HepG2 (cell line): ENCODE results near the gene BLVRA. TPM values are rescaled to one million over a fixed set of nuclear protein-coding genes. Genes with fewer than 3 reads are reported as not detected.
"Not testable (repeated sequence)": the region's sequence is repeated elsewhere in the genome, so short reads cannot be mapped to it uniquely, and the experiment has no call there.

ENCODE experiments used
- ATAC-seq: fragments of 200-7000 bp; cut with Tn5 transposase; 3 replicates; pipeline ENCODE4 v1.9.1; 2020; ENCODE audit warnings: mild to moderate bottlenecking, moderate library complexity
- BruUV-seq: library from RNA; stranded (reverse); fragments of 400-500 nt; replicated peaks from 2 replicates; lab custom pipeline; 2021; lab: Mats Ljungman, UMichigan
- CTCF ChIA-PET: fragments of 300-600 bp; formaldehyde crosslinking; extraction: SDS; loops from one replicate; lab custom pipeline; 2021; ENCODE audit warnings: low total read pairs, inconsistent platforms, low intra/inter-chr PET ratio; lab: Yijun Ruan, JAX
- POLR2A ChIA-PET: fragments of 350-600 bp; sonication (Branson Sonifier 250); formaldehyde crosslinking; loops from one replicate; lab custom pipeline; 2020; ENCODE audit warnings: antibody characterized with exemption, inconsistent platforms; lab: Yijun Ruan, JAX
- DNase-seq: peaks from one replicate; pipeline ENCODE4 v3.0.0-alpha.2; 2015; ENCODE audit warnings: low spot score
- FAIRE-seq: peaks from 3 replicates; lab custom pipeline; 2011; peaks lifted over from hg19 to GRCh38; lab: Jason Lieb, UNC
- H2AFZ ChIP-seq: one replicate; pipeline ENCODE4 v1.6.1; 2011; ENCODE audit warnings: low read length, inconsistent platforms
- H3K27ac ChIP-seq: fragments of 300-600 bp; 3 replicates; pipeline ENCODE4 v1.8.0; 2011; ENCODE audit warnings: mixed run types, mild to moderate bottlenecking, mixed read lengths, low read length, inconsistent platforms; ENCODE audit not compliant: insufficient read depth; ENCODE audit errors: extremely low read length
- H3K27me3 ChIP-seq, 2 experiments: fragments of 200-600 bp in 1 of 2; 2 replicates in 1 of 2; 3 replicates in 1 of 2; pipeline versions ENCODE4 v1.6.0 to v1.8.0; 2011; ENCODE audit warnings: low read length in 2 of 2, mild to moderate bottlenecking in 2 of 2, moderate library complexity in 2 of 2, inconsistent platforms in 1 of 2; ENCODE audit not compliant: insufficient read depth in 2 of 2, control insufficient read depth in 1 of 2
- H3K36me3 ChIP-seq, 2 experiments: fragments of 200-600 bp in 1 of 2; replicated peaks in 1 of 2; 2 replicates in 1 of 2; 3 replicates in 1 of 2; pipeline versions ENCODE4 v1.5.1 to v1.8.0; 2011; ENCODE audit warnings: low read length in 2 of 2, inconsistent platforms in 1 of 2; ENCODE audit not compliant: insufficient read depth in 2 of 2, control insufficient read depth in 1 of 2
- H3K4me1 ChIP-seq: 2 replicates; pipeline ENCODE4 v1.5.1; 2012; ENCODE audit warnings: low read length, inconsistent platforms; ENCODE audit not compliant: insufficient read depth
- H3K4me2 ChIP-seq: 2 replicates; pipeline ENCODE4 v1.6.0; 2011; ENCODE audit warnings: low read depth, low read length, inconsistent platforms
- H3K4me3 ChIP-seq, 3 experiments: fragments of 200-600 bp in 1 of 3; sonication (generic), shearing (Covaris generic) in 1 of 3; replicated peaks in 1 of 3; 2 replicates each; pipeline ENCODE4 v1.5.1; 2011 to 2016; ENCODE audit warnings: low read length in 3 of 3, inconsistent platforms in 2 of 3, low read depth in 2 of 3, mild to moderate bottlenecking in 2 of 3, control low read depth in 1 of 3, mixed read lengths in 1 of 3; ENCODE audit not compliant: insufficient read depth in 1 of 3
- H3K79me2 ChIP-seq: one replicate; pipeline ENCODE4 v1.6.1; 2011; ENCODE audit warnings: low read length, inconsistent platforms; ENCODE audit not compliant: insufficient read depth
- H3K9ac ChIP-seq: 2 replicates; pipeline ENCODE4 v1.6.0; 2011; ENCODE audit warnings: mild to moderate bottlenecking, low read depth, low read length, inconsistent platforms; ENCODE audit not compliant: insufficient read depth
- H3K9me3 ChIP-seq: 2 replicates; pipeline ENCODE4 v1.5.1; 2012; ENCODE audit warnings: mild to moderate bottlenecking, low read length
- H4K20me1 ChIP-seq: 2 replicates; pipeline ENCODE4 v1.6.0; 2011; ENCODE audit warnings: inconsistent platforms, mild to moderate bottlenecking, low read length, moderate library complexity; ENCODE audit not compliant: insufficient read depth
- IRF9 ChIP-seq: sonication (generic); formaldehyde crosslinking; IDR thresholded peaks from 2 replicates; pipeline ENCODE4 v1.8.0; 2022; ENCODE audit warnings: missing genetic modification reagents, mild to moderate bottlenecking, borderline replicate concordance
- NFIB ChIP-seq: sonication (generic); formaldehyde crosslinking; IDR thresholded peaks from 2 replicates; pipeline ENCODE4 v1.9.0; 2021; ENCODE audit warnings: missing genetic modification reagents, mild to moderate bottlenecking, borderline replicate concordance
- SP4 ChIP-seq: sonication (generic); formaldehyde crosslinking; IDR thresholded peaks from 2 replicates; pipeline ENCODE4 v1.8.1; 2023; ENCODE audit warnings: mild to moderate bottlenecking, missing genetic modification reagents
- ZNF607 ChIP-seq: sonication (generic); formaldehyde crosslinking; IDR thresholded peaks from 2 replicates; pipeline ENCODE4 v1.5.1; 2020; ENCODE audit warnings: missing genetic modification reagents, mild to moderate bottlenecking, borderline replicate concordance
- ZNF616 ChIP-seq: sonication (generic); formaldehyde crosslinking; IDR thresholded peaks from 2 replicates; pipeline ENCODE4 v1.5.0; 2020; ENCODE audit warnings: low read depth, mild to moderate bottlenecking, missing genetic modification reagents
- ZNF879 ChIP-seq: sonication (generic); formaldehyde crosslinking; IDR thresholded peaks from 2 replicates; pipeline ENCODE4 v1.8.1; 2023; ENCODE audit warnings: missing genetic modification reagents
- WGBS: methylation state at CpG from one replicate; pipeline ENCODE4 v1.1.6; 2017; ENCODE audit warnings: low lambda C conversion rate; 5-methylcytosine and 5-hydroxymethylcytosine counted together
- in situ Hi-C: cut with HindIII; loops from 2 replicates; pipeline ENCODE4 v1.10.0; 2017; ENCODE audit warnings: low pct_unique_long_range_greater_than_20kb; ENCODE audit not compliant: extremely low pct_ligation_motif_present
- intact Hi-C: fragments of 100-400 bp; cut with micrococcal nuclease; formaldehyde crosslinking; loops from one replicate; pipeline ENCODE4 v1.10.0; 2022; ENCODE audit not compliant: unreplicated experiment
- polyA plus RNA-seq, 8 experiments: library from polyadenylated mRNA; depleted of rRNA in 3 of 8; stranded (reverse) in 7 of 8; unstranded in 1 of 8; fragments of >200 nt; fragmentation: Illumina TruSeq in 4 of 8; extraction: Trizol in 4 of 8; gene quantifications; 2 replicates each; pipeline versions ENCODE4 v1.2.1 to v1.2.3, GENCODE V29; 2011 to 2016; ENCODE audit warnings: low read depth in 4 of 8, missing spikeins in 1 of 8, mixed read lengths in 1 of 8; ENCODE audit not compliant: insufficient read depth in 1 of 8
- total RNA-seq, 5 experiments: library from RNA; depleted of rRNA; stranded (reverse); fragments of >200 nt; fragmentation: Illumina TruSeq; extraction: Trizol; gene quantifications; 2 replicates each; pipeline ENCODE4 v1.2.3, GENCODE V29; 2016; ENCODE audit warnings: low read depth in 1 of 5
- TF ChIP-seq, protein P1 (sequence below): sonication (generic); formaldehyde crosslinking; IDR thresholded peaks from 2 replicates; pipeline ENCODE4 v1.5.0; 2020; ENCODE audit warnings: mild to moderate bottlenecking, missing genetic modification reagents
- TF ChIP-seq, protein P2 (sequence below): sonication (generic); formaldehyde crosslinking; IDR thresholded peaks from 2 replicates; pipeline ENCODE4 v1.5.0; 2020; ENCODE audit warnings: missing genetic modification reagents
- TF ChIP-seq, protein P3 (sequence below): fragments of 450-650 bp; IDR thresholded peaks from 2 replicates; pipeline ENCODE4 v1.6.1; 2016

BLVRA gene
- total and polyA plus RNA-seq, 2 of the 13 experiments (the other 11 are each of a cell fraction or from before 2014, with no cell fraction given): 39.2 to 64.2 TPM

GRCh38 chr7:43815373-43815772, 56.9 kb downstream of the BLVRA start:
- Histone ChIP-seq H3K9me3 (no peaks in the 10 kb centered on the region), H3K9ac (no peak overlapping the region), H2AFZ (no peak overlapping the region), H3K4me3 (no peak overlapping the region), H4K20me1 (no peaks in the 10 kb centered on the region), H3K36me3 (no peaks in the 10 kb centered on the region), H3K27me3 (no peaks in the 10 kb centered on the region), H3K79me2 (no peaks in the 10 kb centered on the region), H3K4me2 (peak overlapping the region; percentile 45), H3K4me1 (peaks cover 20% of the 10 kb centered on the region), H3K27ac (no peak overlapping the region)
- DNase-seq (no peak), ATAC-seq (peak; percentile 30; the same call in 1 of the 3 replicates), FAIRE-seq (no peak)
- no TSS peak for BruUV-seq
- WGBS: 87% methylated on average over 3 of the region's 3 CpGs
- intact Hi-C loops: no loop called here
- no peak for TF ChIP-seq IRF9 (CRISPR knock-in tag)
- TF ChIP-seq SP4 (CRISPR knock-in tag): no peak
- no peak for TF ChIP-seq ZNF607
- TF ChIP-seq, protein P1, sequence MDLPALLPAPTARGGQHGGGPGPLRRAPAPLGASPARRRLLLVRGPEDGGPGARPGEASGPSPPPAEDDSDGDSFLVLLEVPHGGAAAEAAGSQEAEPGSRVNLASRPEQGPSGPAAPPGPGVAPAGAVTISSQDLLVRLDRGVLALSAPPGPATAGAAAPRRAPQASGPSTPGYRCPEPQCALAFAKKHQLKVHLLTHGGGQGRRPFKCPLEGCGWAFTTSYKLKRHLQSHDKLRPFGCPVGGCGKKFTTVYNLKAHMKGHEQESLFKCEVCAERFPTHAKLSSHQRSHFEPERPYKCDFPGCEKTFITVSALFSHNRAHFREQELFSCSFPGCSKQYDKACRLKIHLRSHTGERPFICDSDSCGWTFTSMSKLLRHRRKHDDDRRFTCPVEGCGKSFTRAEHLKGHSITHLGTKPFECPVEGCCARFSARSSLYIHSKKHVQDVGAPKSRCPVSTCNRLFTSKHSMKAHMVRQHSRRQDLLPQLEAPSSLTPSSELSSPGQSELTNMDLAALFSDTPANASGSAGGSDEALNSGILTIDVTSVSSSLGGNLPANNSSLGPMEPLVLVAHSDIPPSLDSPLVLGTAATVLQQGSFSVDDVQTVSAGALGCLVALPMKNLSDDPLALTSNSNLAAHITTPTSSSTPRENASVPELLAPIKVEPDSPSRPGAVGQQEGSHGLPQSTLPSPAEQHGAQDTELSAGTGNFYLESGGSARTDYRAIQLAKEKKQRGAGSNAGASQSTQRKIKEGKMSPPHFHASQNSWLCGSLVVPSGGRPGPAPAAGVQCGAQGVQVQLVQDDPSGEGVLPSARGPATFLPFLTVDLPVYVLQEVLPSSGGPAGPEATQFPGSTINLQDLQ: no peak
- TF ChIP-seq, protein P2, sequence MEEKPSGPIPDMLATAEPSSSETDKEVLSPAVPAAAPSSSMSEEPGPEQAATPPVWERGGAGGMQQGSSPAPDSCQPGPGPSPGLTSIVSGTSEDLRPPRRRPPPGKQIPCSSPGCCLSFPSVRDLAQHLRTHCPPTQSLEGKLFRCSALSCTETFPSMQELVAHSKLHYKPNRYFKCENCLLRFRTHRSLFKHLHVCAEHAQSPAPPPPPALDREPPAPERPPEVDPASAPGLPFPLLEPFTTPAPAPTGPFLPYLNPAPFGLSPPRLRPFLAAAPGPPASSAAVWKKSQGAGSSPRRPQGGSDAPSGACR (CRISPR knock-in tag): no peak
- no peak for TF ChIP-seq NFIB
- TF ChIP-seq ZNF879 (CRISPR knock-in tag): no peak
- TF ChIP-seq, protein P3, sequence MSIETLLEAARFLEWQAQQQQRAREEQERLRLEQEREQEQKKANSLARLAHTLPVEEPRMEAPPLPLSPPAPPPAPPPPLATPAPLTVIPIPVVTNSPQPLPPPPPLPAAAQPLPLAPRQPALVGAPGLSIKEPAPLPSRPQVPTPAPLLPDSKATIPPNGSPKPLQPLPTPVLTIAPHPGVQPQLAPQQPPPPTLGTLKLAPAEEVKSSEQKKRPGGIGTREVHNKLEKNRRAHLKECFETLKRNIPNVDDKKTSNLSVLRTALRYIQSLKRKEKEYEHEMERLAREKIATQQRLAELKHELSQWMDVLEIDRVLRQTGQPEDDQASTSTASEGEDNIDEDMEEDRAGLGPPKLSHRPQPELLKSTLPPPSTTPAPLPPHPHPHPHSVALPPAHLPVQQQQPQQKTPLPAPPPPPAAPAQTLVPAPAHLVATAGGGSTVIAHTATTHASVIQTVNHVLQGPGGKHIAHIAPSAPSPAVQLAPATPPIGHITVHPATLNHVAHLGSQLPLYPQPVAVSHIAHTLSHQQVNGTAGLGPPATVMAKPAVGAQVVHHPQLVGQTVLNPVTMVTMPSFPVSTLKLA: no peak
- TF ChIP-seq ZNF616 (CRISPR knock-in tag): no peak
- CTCF ChIA-PET: no interaction called here
- POLR2A ChIA-PET: no interaction called here
- in situ Hi-C loops: no loop called here

DNA sequence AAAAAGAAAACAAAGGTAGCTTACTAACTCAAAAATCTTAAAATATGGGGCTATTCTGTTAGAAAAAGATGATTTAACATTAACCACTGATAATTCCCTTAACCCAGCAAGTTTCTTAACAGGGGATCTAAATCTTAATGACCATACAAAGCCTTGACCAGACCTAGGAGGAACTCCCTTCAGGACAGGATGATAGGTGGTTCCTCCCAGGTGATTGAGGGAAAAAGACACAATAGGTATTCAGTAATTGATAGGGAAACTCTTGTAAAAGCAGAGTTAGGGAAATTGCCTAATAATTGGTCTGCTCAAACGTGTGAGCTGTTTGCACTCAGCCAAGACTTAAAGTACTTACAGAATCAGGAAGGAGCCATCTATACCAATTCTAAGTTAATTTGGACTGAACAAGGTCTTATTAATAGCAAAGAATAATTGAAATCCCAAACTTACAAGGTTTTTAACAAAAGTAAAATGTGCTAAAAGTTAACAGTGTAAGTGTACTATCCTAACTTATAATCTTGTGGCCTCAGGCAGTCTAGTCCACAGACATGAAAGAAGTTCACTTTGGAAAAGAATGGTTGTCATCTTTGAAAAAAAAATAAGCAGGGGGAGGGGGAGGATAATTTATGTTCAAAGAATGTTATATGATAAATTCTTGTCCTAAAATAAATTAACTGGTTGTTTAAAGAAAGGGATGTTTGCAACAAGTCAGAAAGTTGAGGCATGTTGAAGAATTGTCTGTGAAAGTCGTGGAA, 57.7 kb downstream of the BLVRA start:
- H3K27me3 ChIP-seq, H3K36me3 ChIP-seq, H3K9me3 ChIP-seq, CTCF ChIA-PET, H3K79me2 ChIP-seq, H4K20me1 ChIP-seq, POLR2A ChIA-PET, H3K9ac ChIP-seq, BruUV-seq, H3K4me2 ChIP-seq, intact Hi-C loops, H2AFZ ChIP-seq, in situ Hi-C loops, DNase-seq, ATAC-seq, FAIRE-seq, H3K27ac ChIP-seq, H3K4me3 ChIP-seq: not testable (repeated sequence)
- H3K4me1 ChIP-seq: peaks cover 20% of the 10 kb centered on the region
- 35% methylated on average over 2 of the region's 2 CpGs for WGBS
